ENCODE measurements around the gene DGCR8.

DGCR8 gene

GRCh38 chr22:20093418-20094196, 13.6 kb downstream of the DGCR8 start:
- no peak for DNase-seq

GRCh38 chr22:20094197-20094807, 14.3 kb downstream of the DGCR8 start:
- no peak for DNase-seq

- DNase-seq = no peak
These were observed 15.5 kb downstream of the DGCR8 start for GRCh38 chr22:20095521-20095920.

GRCh38 chr22:20096574-20097420, 16.8 kb downstream of the DGCR8 start:
- no peak for DNase-seq

GRCh38 chr22:20099099-20099711, 19.2 kb downstream of the DGCR8 start:
- no peak for DNase-seq

- no peak for DNase-seq
These were observed 21.6 kb downstream of the DGCR8 start for GRCh38 chr22:20101638-20102037.

- no peak for DNase-seq
These were observed 22.3 kb downstream of the DGCR8 start for GRCh38 chr22:20102203-20102780.

GRCh38 chr22:20105456-20106204, 25.6 kb downstream of the DGCR8 start:
- no peak for DNase-seq

GRCh38 chr22:20106205-20106848, 26.3 kb downstream of the DGCR8 start:
- DNase-seq = no peak

GRCh38 chr22:20106849-20107237, 26.8 kb downstream of the DGCR8 start:
- DNase-seq = no peak

GRCh38 chr22:20107471-20107901, 27.4 kb downstream of the DGCR8 start:
- DNase-seq = no peak

- no peak for DNase-seq
These were observed 28.1 kb downstream of the DGCR8 start for GRCh38 chr22:20107951-20108756.

GRCh38 chr22:20108757-20109230, 28.8 kb downstream of the DGCR8 start:
- no peak for DNase-seq

- DNase-seq = no peak
These were observed 29.6 kb downstream of the DGCR8 start for GRCh38 chr22:20109411-20110358.

GRCh38 chr22:20110359-20110985, 30.4 kb downstream of the DGCR8 start:
- no peak for DNase-seq

- DNase-seq = peak; percentile 4
These were observed 31.1 kb downstream of the DGCR8 start for GRCh38 chr22:20111045-20111688.

GRCh38 chr22:20111689-20112622, 31.9 kb downstream of the DGCR8 start:
- DNase-seq = no peak

Measured in kidney glomerular epithelial cell (primary cell).